ENCODE measurements around the gene EFCAB11. TPM values are rescaled to one million over a fixed set of nuclear protein-coding genes. Genes with fewer than 3 reads are reported as not detected.
A peak's percentile ranks its signal among the peaks of the same experiment; 100 is the strongest.

Gene EFCAB11
- total RNA-seq, 1 experiment from 2014 or later: 10.6 TPM

DNA sequence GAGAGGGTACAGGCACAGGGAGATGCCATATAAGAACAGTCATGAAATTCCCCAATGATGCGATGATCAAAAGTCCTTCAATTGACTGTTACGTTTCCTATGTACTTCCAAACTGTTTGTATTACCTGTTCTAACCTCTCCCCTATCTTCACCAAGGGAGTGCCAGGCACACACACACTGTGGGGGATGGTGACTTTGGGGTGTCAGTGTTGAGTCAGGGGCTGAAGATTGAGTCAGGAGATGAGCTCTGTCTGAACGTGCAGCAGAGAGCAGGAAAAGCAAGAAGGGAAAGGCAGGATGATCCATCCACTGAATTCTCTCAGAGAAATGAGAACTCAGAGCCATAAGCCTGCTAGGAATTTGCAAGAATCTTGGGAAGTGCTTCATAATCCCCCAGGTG, 153.4 kb downstream of the EFCAB11 start:
- no peaks in the 10 kb centered on the region for H3K27me3 Mint-ChIP-seq (ENCODE audit: insufficient read depth, unreplicated experiment)
- H3K27ac Mint-ChIP-seq (ENCODE audit: low read depth, unreplicated experiment): no peak overlapping the region
- H3K4me3 Mint-ChIP-seq (ENCODE audit: unreplicated experiment): no peak overlapping the region
- TF ChIP-seq, protein P1, sequence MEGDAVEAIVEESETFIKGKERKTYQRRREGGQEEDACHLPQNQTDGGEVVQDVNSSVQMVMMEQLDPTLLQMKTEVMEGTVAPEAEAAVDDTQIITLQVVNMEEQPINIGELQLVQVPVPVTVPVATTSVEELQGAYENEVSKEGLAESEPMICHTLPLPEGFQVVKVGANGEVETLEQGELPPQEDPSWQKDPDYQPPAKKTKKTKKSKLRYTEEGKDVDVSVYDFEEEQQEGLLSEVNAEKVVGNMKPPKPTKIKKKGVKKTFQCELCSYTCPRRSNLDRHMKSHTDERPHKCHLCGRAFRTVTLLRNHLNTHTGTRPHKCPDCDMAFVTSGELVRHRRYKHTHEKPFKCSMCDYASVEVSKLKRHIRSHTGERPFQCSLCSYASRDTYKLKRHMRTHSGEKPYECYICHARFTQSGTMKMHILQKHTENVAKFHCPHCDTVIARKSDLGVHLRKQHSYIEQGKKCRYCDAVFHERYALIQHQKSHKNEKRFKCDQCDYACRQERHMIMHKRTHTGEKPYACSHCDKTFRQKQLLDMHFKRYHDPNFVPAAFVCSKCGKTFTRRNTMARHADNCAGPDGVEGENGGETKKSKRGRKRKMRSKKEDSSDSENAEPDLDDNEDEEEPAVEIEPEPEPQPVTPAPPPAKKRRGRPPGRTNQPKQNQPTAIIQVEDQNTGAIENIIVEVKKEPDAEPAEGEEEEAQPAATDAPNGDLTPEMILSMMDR (IDR thresholded peaks at IDR 0.05; ENCODE audit: unreplicated experiment): no peak
- BruUV-seq (replicated peaks): no TSS peak
- DNase-seq (ENCODE audit: unreplicated experiment): peak; percentile 49
- H3K36me3 Mint-ChIP-seq (ENCODE audit: insufficient read depth, unreplicated experiment): no peaks in the 10 kb centered on the region
- peaks cover 7% of the 10 kb centered on the region for H3K4me1 Mint-ChIP-seq (ENCODE audit: insufficient read depth, unreplicated experiment)
- ChIA-PET CTCF (interaction anchor here (0.6 to 0.7 kb wide), 3 partner anchors 34 to 974 kb away, joined by 3 to 4 read pairs (median 3); no protein-coding TSS in a partner anchor), POLR2A (interaction anchor here (0.8 to 1.5 kb wide), 8 partner anchors 9 to 42 kb away, joined by 3 to 4 read pairs (median 3); no protein-coding TSS in a partner anchor)
- H3K9me3 Mint-ChIP-seq (ENCODE audit: unreplicated experiment): no peaks in the 10 kb centered on the region
- intact Hi-C loops (cut with micrococcal nuclease): no loop called here

DNA sequence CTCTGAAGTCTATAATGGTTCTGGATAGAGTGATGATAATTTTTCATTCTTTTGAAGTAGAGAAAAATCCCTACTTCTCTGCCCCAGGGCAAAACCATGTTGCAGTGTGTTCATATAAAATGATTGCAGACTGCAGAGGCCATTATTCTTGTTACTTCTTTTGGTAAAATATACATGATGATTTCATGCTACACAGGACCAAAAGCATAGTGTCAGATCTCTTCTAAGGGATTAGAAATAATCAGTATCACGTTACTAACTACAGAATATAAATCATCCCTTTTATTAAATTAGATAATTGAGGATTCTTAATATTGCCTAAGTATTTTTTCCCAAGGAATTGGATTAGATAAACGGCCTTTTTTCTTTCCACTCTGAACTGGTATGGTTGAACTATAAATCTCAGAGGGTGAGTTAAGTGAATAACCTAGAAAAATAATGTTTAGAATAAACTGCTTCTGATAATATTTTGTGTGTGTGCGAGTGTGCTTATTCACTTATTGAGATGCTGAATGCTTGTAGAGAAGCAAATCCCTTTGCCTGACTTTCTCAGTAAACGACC, 156.2 kb downstream of the EFCAB11 start:
- H3K9me3 Mint-ChIP-seq (ENCODE audit: unreplicated experiment): no peaks in the 10 kb centered on the region
- H3K27me3 Mint-ChIP-seq (ENCODE audit: insufficient read depth, unreplicated experiment): no peaks in the 10 kb centered on the region
- H3K4me3 Mint-ChIP-seq (ENCODE audit: unreplicated experiment): no peak overlapping the region
- TF ChIP-seq, protein P1 (IDR thresholded peaks at IDR 0.05; ENCODE audit: unreplicated experiment): no peak
- peaks cover 7% of the 10 kb centered on the region for H3K4me1 Mint-ChIP-seq (ENCODE audit: insufficient read depth, unreplicated experiment)
- CTCF ChIA-PET: no interaction called here
- H3K27ac Mint-ChIP-seq (ENCODE audit: low read depth, unreplicated experiment): no peak overlapping the region
- no TSS peak for BruUV-seq (replicated peaks)
- POLR2A ChIA-PET: no interaction called here
- no peaks in the 10 kb centered on the region for H3K36me3 Mint-ChIP-seq (ENCODE audit: insufficient read depth, unreplicated experiment)
- DNase-seq (ENCODE audit: unreplicated experiment): no peak
- intact Hi-C loops (cut with micrococcal nuclease): no loop called here

DNA sequence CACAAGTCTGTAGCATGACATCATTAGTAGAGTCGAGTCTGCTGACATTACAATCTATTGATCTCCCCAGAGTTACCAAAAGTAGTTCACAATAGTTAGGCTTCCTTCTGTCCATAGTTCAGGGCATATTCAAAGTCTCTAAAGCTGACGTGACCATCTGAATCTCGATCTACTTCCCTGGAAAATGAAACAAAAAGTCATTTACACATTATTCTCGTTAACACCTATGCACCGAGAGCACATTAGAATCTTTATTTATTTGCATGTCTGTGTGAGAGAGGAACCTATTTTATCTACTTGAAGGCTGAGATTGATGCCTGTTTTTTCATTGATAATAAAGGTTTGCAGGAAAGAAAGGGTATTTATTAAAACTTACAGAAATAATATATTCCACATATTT, 157.4 kb downstream of the EFCAB11 start:
- no peak for DNase-seq (ENCODE audit: unreplicated experiment)
- Mint-ChIP-seq H3K4me3 (ENCODE audit: unreplicated experiment) (no peak overlapping the region), H3K27me3 (ENCODE audit: insufficient read depth, unreplicated experiment) (no peaks in the 10 kb centered on the region), H3K36me3 (ENCODE audit: insufficient read depth, unreplicated experiment) (no peaks in the 10 kb centered on the region), H3K4me1 (ENCODE audit: insufficient read depth, unreplicated experiment) (peaks cover 7% of the 10 kb centered on the region), H3K9me3 (ENCODE audit: unreplicated experiment) (no peaks in the 10 kb centered on the region), H3K27ac (ENCODE audit: low read depth, unreplicated experiment) (no peak overlapping the region)
- intact Hi-C loops (cut with micrococcal nuclease): no loop called here
- TF ChIP-seq, protein P1 (IDR thresholded peaks at IDR 0.05; ENCODE audit: unreplicated experiment): no peak
- ChIA-PET POLR2A (no interaction called here), CTCF (no interaction called here)
- no TSS peak for BruUV-seq (replicated peaks)

DNA sequence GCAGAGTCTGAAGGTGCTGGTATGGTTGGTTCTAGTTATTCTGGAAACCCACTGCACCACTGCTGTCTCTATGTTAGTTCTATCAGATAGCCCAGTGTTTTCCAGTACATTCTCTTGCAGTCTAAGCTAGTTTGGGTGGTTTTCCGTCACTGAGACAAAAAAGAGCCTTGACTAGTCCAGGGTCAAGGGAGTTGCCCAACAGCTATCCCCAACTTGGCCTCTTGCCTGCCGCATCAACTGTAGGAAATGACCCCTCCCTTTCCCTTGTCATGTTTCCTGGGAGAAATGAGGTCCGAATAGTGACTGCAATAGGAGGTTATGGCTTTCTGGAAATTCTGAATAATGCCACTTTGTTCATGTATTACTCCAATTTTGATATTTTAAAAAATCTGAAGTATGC, 160.4 kb downstream of the EFCAB11 start:
- H3K36me3 Mint-ChIP-seq (ENCODE audit: insufficient read depth, unreplicated experiment): no peaks in the 10 kb centered on the region
- no TSS peak for BruUV-seq (replicated peaks)
- intact Hi-C loops (cut with micrococcal nuclease): no loop called here
- H3K4me3 Mint-ChIP-seq (ENCODE audit: unreplicated experiment): no peak overlapping the region
- DNase-seq (ENCODE audit: unreplicated experiment): no peak
- ChIA-PET POLR2A (no interaction called here), CTCF (no interaction called here)
- no peaks in the 10 kb centered on the region for H3K9me3 Mint-ChIP-seq (ENCODE audit: unreplicated experiment)
- TF ChIP-seq, protein P1 (IDR thresholded peaks at IDR 0.05; ENCODE audit: unreplicated experiment): no peak
- no peaks in the 10 kb centered on the region for H3K4me1 Mint-ChIP-seq (ENCODE audit: insufficient read depth, unreplicated experiment)
- no peaks in the 10 kb centered on the region for H3K27me3 Mint-ChIP-seq (ENCODE audit: insufficient read depth, unreplicated experiment)
- H3K27ac Mint-ChIP-seq (ENCODE audit: low read depth, unreplicated experiment): no peak overlapping the region
